PC-3 (cell line): ENCODE measurements around the gene MKI67.

ENCODE experiments used
- CTCF ChIP-seq: fragments of 300-600 bp; sonication (generic); conservative IDR thresholded peaks from 2 replicates; pipeline ENCODE4 v1.5.1; 2017; ENCODE audit warnings: antibody characterized with exemption, low read depth, mild to moderate bottlenecking, low read length
- EZH2 ChIP-seq: fragments of 300-600 bp; sonication (generic); IDR thresholded peaks from one replicate; pipeline ENCODE4 v1.6.1; 2017; ENCODE audit warnings: antibody characterized with exemption, mild to moderate bottlenecking, low read length; ENCODE audit not compliant: unreplicated experiment
- EZH2phosphoT487 ChIP-seq: fragments of 300-600 bp; sonication (generic); IDR thresholded peaks from 2 replicates; pipeline ENCODE4 v1.6.1; 2018; ENCODE audit warnings: mild to moderate bottlenecking, antibody characterized with exemption, low read length, borderline replicate concordance

- no peak for TF ChIP-seq CTCF
- TF ChIP-seq EZH2: no peak
- TF ChIP-seq EZH2phosphoT487: no peak
Observed at GRCh38 chr10:128065881-128066534, 60.2 kb downstream of the MKI67 start.
